Cortex of kidney (tissue), 1 donor: ENCODE measurements around the gene HAO2.

Experiments
- DNase-seq: peaks from one replicate; lab custom pipeline; 2025; lab: John Stamatoyannopoulos, UW

Gene HAO2

GRCh38 chr1:119380983-119381662 is 12.5 kb downstream of the HAO2 start:
- DNase-seq = no peak

- no peak for DNase-seq
Observed at GRCh38 chr1:119384591-119384990, 16.0 kb downstream of the HAO2 start.

GRCh38 chr1:119385650-119386049 is 17.1 kb downstream of the HAO2 start:
- DNase-seq = no peak

- no peak for DNase-seq
Observed at GRCh38 chr1:119387858-119388257, 19.3 kb downstream of the HAO2 start.

GRCh38 chr1:119388450-119388849 is 19.9 kb downstream of the HAO2 start:
- DNase-seq = no peak

- DNase-seq = no peak
Observed at GRCh38 chr1:119390526-119390925, 21.9 kb downstream of the HAO2 start.

GRCh38 chr1:119391749-119392148 is 23.2 kb downstream of the HAO2 start:
- DNase-seq = no peak

- no peak for DNase-seq
Observed at GRCh38 chr1:119394085-119394484, 25.5 kb downstream of the HAO2 start.

GRCh38 chr1:119396982-119397381 is 28.4 kb downstream of the HAO2 start:
- no peak for DNase-seq

GRCh38 chr1:119397986-119398385 is 29.4 kb downstream of the HAO2 start:
- DNase-seq = no peak

GRCh38 chr1:119404736-119405135 is 36.2 kb downstream of the HAO2 start:
- DNase-seq = no peak

- DNase-seq = no peak
Observed at GRCh38 chr1:119409731-119410130, 41.1 kb downstream of the HAO2 start.

- no peak for DNase-seq
Observed at GRCh38 chr1:119410961-119411360, 42.4 kb downstream of the HAO2 start.

- no peak for DNase-seq
Observed at GRCh38 chr1:119414950-119415349, 46.4 kb downstream of the HAO2 start, which contains the start of gene HSD3B2. HSD3B2 (plus strand) TSS chr1:119415150; CDS start chr1:119415420, 270 bp downstream.

- no peak for DNase-seq
Observed at GRCh38 chr1:119416006-119416640, 47.5 kb downstream of the HAO2 start.

- DNase-seq = no peak
Observed at GRCh38 chr1:119419109-119419508, 50.5 kb downstream of the HAO2 start.

GRCh38 chr1:119420638-119421037 is 52.1 kb downstream of the HAO2 start:
- DNase-seq = no peak

GRCh38 chr1:119422631-119423030 is 54.0 kb downstream of the HAO2 start:
- no peak for DNase-seq

- DNase-seq = no peak
Observed at GRCh38 chr1:119428991-119429390, 60.4 kb downstream of the HAO2 start.

GRCh38 chr1:119429687-119430086 is 61.1 kb downstream of the HAO2 start:
- no peak for DNase-seq

GRCh38 chr1:119430486-119430885 is 61.9 kb downstream of the HAO2 start:
- no peak for DNase-seq

GRCh38 chr1:119431836-119432235 is 63.3 kb downstream of the HAO2 start:
- no peak for DNase-seq

- no peak for DNase-seq
Observed at GRCh38 chr1:119435052-119435451, 66.5 kb downstream of the HAO2 start.

GRCh38 chr1:119438761-119439160 is 70.2 kb downstream of the HAO2 start:
- DNase-seq = no peak
